D721Med (cell line): ENCODE results near the gene ZNF354C.

Experiments
- DNase-seq: peaks from one replicate; pipeline ENCODE4 v3.0.0; 2011; ENCODE audit warnings: low spot score; ENCODE audit not compliant: insufficient read length
- FAIRE-seq: peaks from 2 replicates; lab custom pipeline; 2011; peaks lifted over from hg19 to GRCh38; lab: Jason Lieb, UNC
- TF ChIP-seq, protein P1 (sequence below): IDR thresholded peaks from 2 replicates; pipeline ENCODE4 v1.5.1; 2012; ENCODE audit warnings: mild to moderate bottlenecking, control low read depth; ENCODE audit not compliant: insufficient read depth; ENCODE audit errors: missing control alignments

Gene ZNF354C

DNA sequence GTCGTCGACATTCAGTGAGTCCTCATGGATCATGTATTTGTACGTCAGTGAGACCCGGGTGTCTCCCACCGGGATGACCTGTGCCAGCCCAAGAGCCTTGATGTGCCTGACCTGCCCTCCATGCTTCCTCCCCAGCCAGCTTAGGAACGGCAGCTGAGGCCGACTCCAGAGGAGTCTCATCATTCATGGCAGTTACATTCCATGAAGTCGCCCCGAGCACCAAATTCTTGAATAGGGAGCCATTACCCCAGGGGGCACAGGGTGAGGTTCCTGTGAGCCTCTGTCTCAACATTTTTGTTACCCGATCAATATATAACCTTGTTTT is 67.8 kb downstream of the ZNF354C start:
- DNase-seq (no peak), FAIRE-seq (no peak)
- TF ChIP-seq, protein P1, sequence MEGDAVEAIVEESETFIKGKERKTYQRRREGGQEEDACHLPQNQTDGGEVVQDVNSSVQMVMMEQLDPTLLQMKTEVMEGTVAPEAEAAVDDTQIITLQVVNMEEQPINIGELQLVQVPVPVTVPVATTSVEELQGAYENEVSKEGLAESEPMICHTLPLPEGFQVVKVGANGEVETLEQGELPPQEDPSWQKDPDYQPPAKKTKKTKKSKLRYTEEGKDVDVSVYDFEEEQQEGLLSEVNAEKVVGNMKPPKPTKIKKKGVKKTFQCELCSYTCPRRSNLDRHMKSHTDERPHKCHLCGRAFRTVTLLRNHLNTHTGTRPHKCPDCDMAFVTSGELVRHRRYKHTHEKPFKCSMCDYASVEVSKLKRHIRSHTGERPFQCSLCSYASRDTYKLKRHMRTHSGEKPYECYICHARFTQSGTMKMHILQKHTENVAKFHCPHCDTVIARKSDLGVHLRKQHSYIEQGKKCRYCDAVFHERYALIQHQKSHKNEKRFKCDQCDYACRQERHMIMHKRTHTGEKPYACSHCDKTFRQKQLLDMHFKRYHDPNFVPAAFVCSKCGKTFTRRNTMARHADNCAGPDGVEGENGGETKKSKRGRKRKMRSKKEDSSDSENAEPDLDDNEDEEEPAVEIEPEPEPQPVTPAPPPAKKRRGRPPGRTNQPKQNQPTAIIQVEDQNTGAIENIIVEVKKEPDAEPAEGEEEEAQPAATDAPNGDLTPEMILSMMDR: no peak

DNA sequence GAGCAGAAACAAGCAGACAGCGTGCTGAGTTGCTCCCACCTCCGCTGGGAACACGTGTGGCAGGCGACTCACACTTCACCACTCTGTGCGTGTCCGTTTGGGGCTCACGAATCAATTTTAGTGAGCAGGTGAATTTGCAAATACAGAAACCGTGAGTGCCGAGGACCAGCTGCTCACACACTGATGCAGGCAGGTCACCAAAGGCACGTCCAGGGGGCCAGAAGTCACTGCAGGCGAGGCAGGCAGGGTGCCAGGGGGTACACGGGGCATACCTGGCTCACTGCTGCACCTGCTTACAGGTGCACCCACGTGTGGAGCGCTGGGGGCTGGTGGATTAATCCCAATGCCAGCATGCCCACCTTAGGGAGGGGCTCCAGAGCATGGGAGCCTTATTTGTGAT is 68.8 kb downstream of the ZNF354C start:
- DNase-seq (no peak), FAIRE-seq (no peak)
- TF ChIP-seq, protein P1: no peak

DNA sequence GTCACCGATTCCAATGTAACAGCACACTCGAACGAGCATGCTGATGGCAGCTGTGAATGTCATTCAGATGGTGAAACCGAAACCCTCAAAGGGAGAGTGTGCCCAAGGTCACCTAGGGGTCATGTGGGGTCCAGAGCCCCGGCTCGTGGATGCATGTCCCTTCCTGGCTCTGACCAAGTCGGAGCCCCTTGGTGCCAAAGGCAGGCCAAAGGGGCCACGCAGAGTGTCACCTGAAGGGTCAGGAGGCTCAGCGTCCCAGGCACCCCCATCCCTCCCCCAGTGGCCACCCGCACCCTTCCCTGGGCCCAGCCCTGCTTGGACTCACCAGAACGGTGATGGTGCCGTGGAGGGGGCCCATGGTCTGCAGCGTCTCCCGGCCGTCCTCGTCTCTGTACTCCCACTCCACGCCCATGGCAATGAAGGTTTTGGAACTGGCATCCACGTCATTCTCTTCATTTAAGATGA is 69.5 kb downstream of the ZNF354C start:
- no peak for DNase-seq
- TF ChIP-seq, protein P1: no peak
- no peak for FAIRE-seq

DNA sequence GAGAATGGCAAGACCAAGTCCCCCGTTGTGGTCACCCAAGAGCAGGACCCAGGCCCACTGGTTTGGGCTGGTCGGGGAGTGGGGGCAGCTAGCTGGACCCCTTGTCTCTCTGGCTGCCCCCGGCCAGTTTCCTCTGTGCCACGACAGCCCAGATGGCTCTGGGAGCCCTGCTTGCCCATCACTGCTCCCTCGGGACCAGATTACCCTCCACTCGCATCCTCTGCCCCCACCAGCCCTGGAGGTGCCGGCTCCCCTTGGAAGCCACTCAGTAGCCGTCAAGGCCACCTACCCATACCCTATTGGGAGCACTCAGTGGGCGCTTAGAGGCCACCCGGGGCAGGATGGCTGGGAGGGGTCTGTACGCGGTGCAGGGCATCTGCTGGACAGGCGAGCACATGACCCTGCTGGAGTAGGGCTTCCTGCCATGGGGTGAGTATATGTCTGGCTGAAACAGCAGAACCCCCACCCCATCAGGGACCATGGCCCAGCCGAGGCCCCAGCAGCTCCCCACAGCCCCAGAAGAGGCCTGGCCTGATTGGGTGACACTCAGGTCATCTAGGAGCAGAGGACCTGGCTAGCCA is 70.0 kb downstream of the ZNF354C start:
- FAIRE-seq: no peak
- DNase-seq: no peak
- TF ChIP-seq, protein P1: no peak

DNA sequence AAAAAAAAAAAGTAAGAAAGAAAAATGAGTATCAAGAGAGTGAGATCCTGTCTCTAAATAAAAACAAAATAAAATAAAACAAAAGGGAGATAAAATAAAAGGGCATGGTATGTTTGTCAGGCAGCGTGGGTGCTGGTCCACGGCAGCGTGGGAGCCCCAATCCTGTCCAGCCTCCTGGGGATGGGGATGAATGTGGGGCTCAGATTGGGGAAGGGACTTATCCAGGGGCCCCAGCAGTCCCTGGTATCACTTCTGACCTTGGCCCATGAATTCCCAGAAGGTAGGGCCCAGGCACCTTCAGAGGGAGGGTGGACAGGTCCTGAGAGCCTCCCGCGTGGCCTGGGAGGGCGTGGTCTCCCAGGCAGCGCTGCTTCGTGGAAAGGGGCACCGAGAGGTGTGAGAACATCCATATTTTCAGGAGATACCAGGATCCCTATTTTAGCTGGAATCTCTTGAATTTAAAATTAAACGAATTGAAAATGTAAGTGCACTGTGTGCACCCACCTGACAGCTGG is 71.2 kb downstream of the ZNF354C start:
- TF ChIP-seq, protein P1: no peak
- FAIRE-seq (no peak), DNase-seq (no peak)

DNA sequence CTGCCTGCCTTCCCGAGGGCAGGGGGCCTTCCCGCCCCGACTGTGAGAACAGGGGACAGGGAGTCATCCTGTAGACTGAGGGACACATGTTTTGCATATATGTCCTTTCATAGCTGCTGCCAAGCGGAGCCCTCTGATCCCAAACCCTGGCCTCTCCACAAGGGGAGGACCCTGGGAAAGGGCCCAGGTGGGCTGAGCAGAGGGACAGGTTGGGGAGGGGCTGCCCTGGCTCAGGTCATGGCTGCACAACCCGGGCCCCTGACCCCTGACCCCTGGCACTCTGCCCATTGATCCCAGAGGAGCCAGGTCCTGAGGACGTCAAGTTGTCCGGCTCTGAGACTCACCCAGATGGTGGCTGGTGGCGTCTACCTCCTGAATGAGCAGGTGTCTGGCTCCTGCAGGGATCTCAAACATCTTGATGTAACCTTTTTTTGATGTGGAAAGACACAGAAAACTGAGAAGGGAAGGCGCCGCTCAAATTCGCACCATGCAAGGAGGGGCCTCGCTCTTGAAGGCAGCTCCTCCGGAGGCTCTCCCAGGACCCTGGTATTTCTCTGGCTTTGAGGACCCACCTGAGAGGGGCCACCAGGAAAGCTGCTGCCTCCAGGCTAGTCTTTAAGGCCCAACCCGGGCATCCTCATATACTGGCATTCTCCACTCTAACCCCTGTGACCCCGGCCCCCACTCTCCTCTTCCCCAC is 71.9 kb downstream of the ZNF354C start:
- FAIRE-seq (no peak), DNase-seq (no peak)
- TF ChIP-seq, protein P1: no peak
